Subcutaneous abdominal adipose tissue (tissue), 5 donors: ENCODE measurements around the gene GIPC2.

Experiments used
- H3K27ac ChIP-seq: one replicate; pipeline ENCODE4 v1.7.0; 2013; ENCODE audit warnings: low read depth, mild to moderate bottlenecking, inconsistent platforms, low read length, moderate library complexity
- H3K27me3 ChIP-seq, 5 donors: one replicate each; pipeline ENCODE4 v1.7.0; 2013; ENCODE audit warnings: low read length in 5 of 5, inconsistent platforms in 1 of 5; ENCODE audit not compliant: control insufficient read depth in 5 of 5, insufficient read depth in 4 of 5
- H3K36me3 ChIP-seq, 5 donors: one replicate each; pipeline ENCODE4 v1.7.0; 2013; ENCODE audit warnings: low read length in 5 of 5; ENCODE audit not compliant: control insufficient read depth in 5 of 5, insufficient read depth in 5 of 5
- H3K4me1 ChIP-seq, 5 donors: one replicate each; pipeline ENCODE4 v1.7.0; 2013; ENCODE audit warnings: low read length in 5 of 5, mild to moderate bottlenecking in 3 of 5, moderate library complexity in 1 of 5; ENCODE audit not compliant: control insufficient read depth in 5 of 5, insufficient read depth in 5 of 5
- H3K4me3 ChIP-seq, 5 donors: one replicate each; pipeline ENCODE4 v1.7.0; 2013; ENCODE audit warnings: low read length in 5 of 5, low read depth in 1 of 5
- H3K9ac ChIP-seq, 5 donors: one replicate each; pipeline ENCODE4 v1.7.0; 2013; ENCODE audit warnings: low read length in 5 of 5, mild to moderate bottlenecking in 4 of 5, moderate library complexity in 3 of 5
- H3K9me3 ChIP-seq, 5 donors: one replicate each; pipeline ENCODE4 v1.7.0; 2013; ENCODE audit warnings: low read length in 5 of 5; ENCODE audit not compliant: control insufficient read depth in 5 of 5
- donor health status: healthy.
- donor health status: healthy.
- donor health status: healthy.
- donor health status: healthy.
- donor health status: healthy.

The GIPC2 gene

DNA sequence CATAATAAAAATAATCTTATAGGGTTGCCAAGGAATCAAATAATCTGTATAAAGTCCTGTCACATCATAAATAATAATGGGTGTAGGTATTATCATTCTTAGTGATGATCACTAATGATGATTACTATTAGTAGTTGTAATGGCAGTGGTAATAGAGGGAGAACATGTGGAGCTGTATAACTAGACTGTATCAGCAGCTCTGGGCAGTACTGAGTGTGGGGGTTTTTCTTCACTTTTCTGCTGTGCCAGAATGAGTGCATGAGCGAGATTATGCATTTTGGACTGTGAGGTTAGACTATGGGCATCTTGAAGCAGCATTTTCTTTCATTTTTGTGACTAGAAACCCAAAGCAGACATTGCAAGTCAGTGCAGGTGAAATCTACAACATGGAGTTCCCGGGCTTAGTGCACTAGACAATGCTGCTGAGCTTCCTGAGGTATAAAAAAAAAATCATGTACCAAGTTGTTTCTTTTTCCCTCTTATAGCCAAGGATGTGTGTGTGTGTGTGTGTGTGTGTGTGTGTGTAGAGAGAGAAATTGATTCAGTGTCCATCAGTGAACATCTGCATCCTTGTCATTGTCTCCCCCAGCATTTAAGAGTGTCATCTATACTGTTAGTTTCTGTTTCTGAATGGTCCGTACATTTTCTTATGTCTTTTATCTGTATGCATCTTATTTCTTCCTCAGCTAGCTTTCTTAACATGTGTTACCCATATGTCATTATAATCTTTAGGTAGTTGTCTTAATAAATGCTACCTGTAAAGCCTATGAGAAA, 86.6 kb downstream of the GIPC2 start:
- Histone ChIP-seq H3K4me3 (no peak overlapping the region), H3K36me3 (no peaks in the 10 kb centered on the region), H3K27me3 (no peaks in the 10 kb centered on the region), H3K4me1 (no peaks in the 10 kb centered on the region), H3K9ac (no peak overlapping the region), H3K9me3 (no peaks in the 10 kb centered on the region), H3K27ac (no peak overlapping the region)

DNA sequence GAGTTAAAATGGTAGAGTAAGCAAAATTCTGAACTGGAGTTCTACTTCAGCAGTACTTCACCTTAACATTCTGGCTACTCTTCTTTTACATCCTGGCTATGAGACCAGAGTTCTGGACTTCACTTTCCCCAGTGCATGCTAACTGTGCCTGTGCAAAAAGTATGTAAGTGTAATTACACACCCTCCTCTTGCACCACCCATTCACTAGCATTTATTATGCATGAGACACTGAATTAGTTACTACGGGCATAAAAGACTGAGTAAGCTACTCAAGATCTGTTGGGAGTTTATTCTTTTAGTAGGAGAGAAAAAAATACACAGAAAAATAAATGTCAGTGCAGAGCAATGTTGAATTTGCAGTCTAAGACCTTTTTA, 87.2 kb downstream of the GIPC2 start:
- Histone ChIP-seq H3K4me1 (no peaks in the 10 kb centered on the region), H3K9me3 (no peaks in the 10 kb centered on the region), H3K4me3 (no peak overlapping the region), H3K9ac (no peak overlapping the region), H3K27ac (no peak overlapping the region), H3K27me3 (no peaks in the 10 kb centered on the region), H3K36me3 (no peaks in the 10 kb centered on the region)

GRCh38 chr1:78136680-78137079, 90.9 kb downstream of the GIPC2 start:
- Histone ChIP-seq H3K9ac (no peak overlapping the region), H3K4me1 (no peaks in the 10 kb centered on the region), H3K4me3 (no peak overlapping the region), H3K27ac (no peak overlapping the region), H3K27me3 (no peaks in the 10 kb centered on the region), H3K9me3 (no peaks in the 10 kb centered on the region), H3K36me3 (no peaks in the 10 kb centered on the region)

GRCh38 chr1:78141531-78142231, 95.9 kb downstream of the GIPC2 start:
- no peaks in the 10 kb centered on the region for H3K36me3 ChIP-seq
- no peak overlapping the region for H3K4me3 ChIP-seq
- H3K4me1 ChIP-seq = no peaks in the 10 kb centered on the region
- H3K9me3 ChIP-seq = no peaks in the 10 kb centered on the region
- no peaks in the 10 kb centered on the region for H3K27me3 ChIP-seq
- H3K9ac ChIP-seq = no peak overlapping the region
- H3K27ac ChIP-seq = no peak overlapping the region

DNA sequence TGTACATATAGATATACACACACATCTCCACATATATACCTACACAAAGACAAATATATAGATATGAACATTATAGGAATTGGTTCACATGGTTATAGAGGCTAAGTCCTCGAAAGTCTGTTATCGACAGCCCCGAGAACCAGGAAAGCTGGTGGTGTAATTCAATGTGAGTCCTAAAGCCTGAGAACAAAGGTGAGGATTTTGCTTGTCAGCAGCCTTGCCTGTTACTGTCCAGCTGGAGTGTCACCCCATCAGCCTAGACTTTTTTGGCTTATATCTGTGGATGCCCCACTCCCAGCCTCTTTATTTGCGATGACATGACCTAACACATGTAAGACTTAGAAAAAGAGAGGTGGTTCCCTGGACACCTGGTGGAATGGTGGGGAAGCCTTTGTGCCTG, 97.0 kb downstream of the GIPC2 start:
- Histone ChIP-seq H3K4me3 (peak overlapping the region in 1 of 5 donors; percentile 12), H3K36me3 (no peaks in the 10 kb centered on the region), H3K9ac (no peak overlapping the region), H3K27ac (no peak overlapping the region), H3K9me3 (no peaks in the 10 kb centered on the region), H3K27me3 (no peaks in the 10 kb centered on the region), H3K4me1 (no peaks in the 10 kb centered on the region)

DNA sequence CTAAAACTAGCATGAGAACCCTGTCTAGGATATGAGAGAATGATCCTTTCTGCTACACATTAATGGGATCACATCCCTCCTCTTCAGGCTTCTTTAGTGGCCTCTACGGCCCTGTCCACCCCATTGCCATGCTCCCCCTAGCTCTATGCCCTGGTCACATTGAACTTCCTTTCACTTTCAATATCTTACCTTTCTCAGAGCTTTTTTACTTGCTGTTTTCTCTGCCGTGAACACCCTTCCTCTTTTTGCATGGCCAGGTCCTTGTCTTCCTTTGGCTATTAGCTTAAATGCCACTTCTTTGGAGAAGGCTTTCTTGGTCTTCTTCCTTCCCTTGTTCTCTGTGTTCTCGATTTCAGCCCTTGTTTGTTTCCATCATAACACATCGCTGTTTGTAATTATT, 97.4 kb downstream of the GIPC2 start:
- no peaks in the 10 kb centered on the region for H3K27me3 ChIP-seq
- peak overlapping the region in 2 of 5 donors; percentile 12 to 24 for H3K4me3 ChIP-seq
- H3K4me1 ChIP-seq = no peaks in the 10 kb centered on the region
- H3K9ac ChIP-seq = peak overlapping the region in 1 of 5 donors; percentile 31
- H3K27ac ChIP-seq = no peak overlapping the region
- no peaks in the 10 kb centered on the region for H3K9me3 ChIP-seq
- no peaks in the 10 kb centered on the region for H3K36me3 ChIP-seq

- Histone ChIP-seq H3K27ac (no peak overlapping the region), H3K36me3 (no peaks in the 10 kb centered on the region), H3K9ac (no peak overlapping the region), H3K4me3 (no peak overlapping the region), H3K27me3 (no peaks in the 10 kb centered on the region), H3K9me3 (no peaks in the 10 kb centered on the region), H3K4me1 (no peaks in the 10 kb centered on the region)
Measured at GRCh38 chr1:78143673-78144072, 97.9 kb downstream of the GIPC2 start.

DNA sequence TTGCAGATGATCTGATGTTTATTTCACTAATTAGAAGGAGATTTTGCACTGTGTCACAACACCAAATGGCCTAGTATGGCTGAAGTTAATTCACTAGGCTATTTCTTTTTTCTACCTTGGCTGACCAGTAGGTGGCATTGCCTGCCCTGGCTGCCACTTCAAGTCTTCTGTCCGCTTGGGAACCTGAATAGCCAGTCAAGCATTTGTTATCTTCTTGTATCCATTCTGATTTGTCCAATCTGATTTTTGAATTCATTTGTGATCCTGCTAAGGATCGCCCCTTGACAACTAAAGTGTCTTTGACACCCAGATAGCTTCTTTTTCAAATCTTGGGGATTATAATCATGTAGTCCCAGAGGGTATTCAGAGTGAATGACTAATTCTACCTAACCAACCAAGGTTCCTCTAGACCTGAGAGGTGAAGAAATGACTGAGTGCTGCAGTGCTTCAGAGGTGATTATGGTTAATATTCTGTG, 99.4 kb downstream of the GIPC2 start:
- no peaks in the 10 kb centered on the region for H3K4me1 ChIP-seq
- H3K4me3 ChIP-seq = no peak overlapping the region
- no peaks in the 10 kb centered on the region for H3K36me3 ChIP-seq
- H3K27ac ChIP-seq = no peak overlapping the region
- no peaks in the 10 kb centered on the region for H3K9me3 ChIP-seq
- H3K27me3 ChIP-seq = no peaks in the 10 kb centered on the region
- H3K9ac ChIP-seq = no peak overlapping the region

DNA sequence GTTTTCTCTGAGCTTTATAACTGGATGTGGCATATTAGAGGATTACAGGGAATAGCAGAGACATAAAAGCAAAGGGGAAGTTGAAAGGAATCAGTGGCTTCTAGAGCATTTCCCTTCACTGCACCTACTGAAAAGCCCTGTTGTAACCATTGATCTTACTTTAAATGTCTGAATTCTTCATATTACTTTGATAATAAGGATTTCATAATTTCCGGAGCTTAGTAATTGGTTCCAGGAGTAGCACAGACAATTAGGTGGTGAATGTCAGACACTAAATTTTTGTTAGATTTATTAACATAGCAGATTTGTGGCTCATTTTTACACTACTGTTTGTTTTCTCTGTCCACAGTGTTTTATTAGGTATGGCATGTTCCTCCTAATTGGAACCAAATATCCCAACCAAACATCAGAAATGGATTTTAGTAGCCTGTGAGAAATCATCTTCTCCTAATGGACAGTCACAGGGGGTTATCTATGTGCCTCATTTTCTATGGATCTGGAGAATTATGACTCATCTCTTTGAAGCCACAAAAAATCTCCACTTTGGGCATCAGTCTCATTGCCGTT, 100.5 kb downstream of the GIPC2 start:
- no peak overlapping the region for H3K9ac ChIP-seq
- no peak overlapping the region for H3K27ac ChIP-seq
- no peaks in the 10 kb centered on the region for H3K36me3 ChIP-seq
- no peak overlapping the region for H3K4me3 ChIP-seq
- H3K4me1 ChIP-seq = no peaks in the 10 kb centered on the region
- no peaks in the 10 kb centered on the region for H3K9me3 ChIP-seq
- H3K27me3 ChIP-seq = no peaks in the 10 kb centered on the region

- H3K27ac ChIP-seq = no peak overlapping the region
- H3K4me3 ChIP-seq = no peak overlapping the region
- H3K9ac ChIP-seq = no peak overlapping the region
- H3K27me3 ChIP-seq = no peaks in the 10 kb centered on the region
- H3K4me1 ChIP-seq = no peaks in the 10 kb centered on the region
- no peaks in the 10 kb centered on the region for H3K36me3 ChIP-seq
- no peaks in the 10 kb centered on the region for H3K9me3 ChIP-seq
Measured at GRCh38 chr1:78147031-78147430, 101.3 kb downstream of the GIPC2 start.
